ENCODE measurements around the gene CHN1.
A peak's percentile ranks its signal among the peaks of the same experiment; 100 is the strongest.

The CHN1 gene, protein sequence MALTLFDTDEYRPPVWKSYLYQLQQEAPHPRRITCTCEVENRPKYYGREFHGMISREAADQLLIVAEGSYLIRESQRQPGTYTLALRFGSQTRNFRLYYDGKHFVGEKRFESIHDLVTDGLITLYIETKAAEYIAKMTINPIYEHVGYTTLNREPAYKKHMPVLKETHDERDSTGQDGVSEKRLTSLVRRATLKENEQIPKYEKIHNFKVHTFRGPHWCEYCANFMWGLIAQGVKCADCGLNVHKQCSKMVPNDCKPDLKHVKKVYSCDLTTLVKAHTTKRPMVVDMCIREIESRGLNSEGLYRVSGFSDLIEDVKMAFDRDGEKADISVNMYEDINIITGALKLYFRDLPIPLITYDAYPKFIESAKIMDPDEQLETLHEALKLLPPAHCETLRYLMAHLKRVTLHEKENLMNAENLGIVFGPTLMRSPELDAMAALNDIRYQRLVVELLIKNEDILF

DNA sequence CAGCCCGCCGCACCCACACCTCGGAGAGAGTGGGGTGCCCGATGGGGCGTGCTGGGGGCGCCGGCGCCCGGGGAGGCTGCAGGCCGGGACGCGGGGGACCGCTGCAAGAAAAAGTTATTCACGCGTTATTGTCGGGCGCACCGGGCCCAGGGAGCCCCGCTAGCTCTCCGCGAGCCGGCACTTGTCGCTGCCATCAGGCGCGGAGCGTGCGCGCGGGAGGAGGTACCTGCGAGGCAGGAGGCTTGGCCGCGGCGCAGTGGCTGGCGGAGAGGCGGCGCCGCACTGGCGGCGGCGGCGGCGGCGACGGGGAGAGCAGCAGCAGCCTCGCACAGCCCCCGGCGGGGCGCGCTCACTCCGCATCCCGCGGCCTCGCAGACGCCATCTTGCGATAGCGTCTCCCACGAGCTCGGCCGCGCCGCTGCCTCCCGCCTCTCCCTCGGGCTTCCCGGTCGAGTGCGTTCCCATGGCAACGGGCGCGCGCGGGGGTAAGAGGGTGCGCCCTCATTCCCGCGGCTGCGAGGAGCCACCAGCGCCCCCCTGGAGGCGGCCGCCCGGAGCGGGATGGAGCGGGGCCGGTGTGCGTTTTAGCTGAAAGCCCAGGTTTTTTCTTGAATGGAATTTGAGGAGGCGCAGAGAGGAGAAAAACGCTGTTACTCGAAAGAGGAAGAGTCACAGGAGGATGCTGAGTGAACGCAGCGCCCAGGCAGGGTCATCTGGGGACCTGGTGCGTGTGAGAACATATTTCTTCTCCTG is at the start of gene CHN1:
Gene CHN1 (minus strand): TSS at position 402 of the 753 bp plus-strand sequence. CDS start 469 bp downstream, outside the sequence.
- DNase-seq (ENCODE audit: low read depth, low spot score), result peak; percentile 89

GRCh38 chr2:175054340-175054739 is 49.2 kb upstream of the CHN1 start:
- no peak for DNase-seq (ENCODE audit: low read depth, low spot score)

- no peak for DNase-seq (ENCODE audit: low read depth, low spot score)
Measured at GRCh38 chr2:175049661-175050060, 44.5 kb upstream of the CHN1 start.

- no peak for DNase-seq (ENCODE audit: low read depth, low spot score)
Measured at GRCh38 chr2:175048275-175048674, 43.1 kb upstream of the CHN1 start.

DNA sequence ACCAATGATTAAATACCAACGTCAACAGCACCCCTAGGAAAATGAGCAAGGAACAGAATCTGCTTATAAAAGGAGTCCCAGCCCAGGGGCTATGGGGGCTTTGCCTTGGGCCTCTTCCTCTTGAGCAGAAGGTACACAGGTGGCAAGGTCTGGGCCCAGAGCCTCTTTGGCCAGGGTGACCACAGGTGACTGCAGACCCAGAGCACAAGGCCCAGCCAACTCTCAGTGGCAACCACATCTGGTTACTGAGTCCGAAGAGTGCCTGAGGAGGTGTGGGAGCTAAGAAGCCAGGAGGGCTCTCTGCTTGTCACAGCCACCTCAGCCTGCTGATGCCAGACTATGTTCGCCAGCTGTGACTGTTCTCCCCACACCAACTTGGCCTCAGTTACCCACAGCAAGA is 34.3 kb upstream of the CHN1 start:
- no peak for DNase-seq (ENCODE audit: low read depth, low spot score)

- no peak for DNase-seq (ENCODE audit: low read depth, low spot score)
Measured at GRCh38 chr2:175039031-175039430, 33.9 kb upstream of the CHN1 start.

- DNase-seq (ENCODE audit: low read depth, low spot score), result no peak
Measured at GRCh38 chr2:175037941-175038340, 32.8 kb upstream of the CHN1 start.

GRCh38 chr2:175036582-175037018 is 31.4 kb upstream of the CHN1 start:
- DNase-seq (ENCODE audit: low read depth, low spot score), result peak; percentile 11

GRCh38 chr2:175035806-175036205 is 30.6 kb upstream of the CHN1 start:
- no peak for DNase-seq (ENCODE audit: low read depth, low spot score)

DNA sequence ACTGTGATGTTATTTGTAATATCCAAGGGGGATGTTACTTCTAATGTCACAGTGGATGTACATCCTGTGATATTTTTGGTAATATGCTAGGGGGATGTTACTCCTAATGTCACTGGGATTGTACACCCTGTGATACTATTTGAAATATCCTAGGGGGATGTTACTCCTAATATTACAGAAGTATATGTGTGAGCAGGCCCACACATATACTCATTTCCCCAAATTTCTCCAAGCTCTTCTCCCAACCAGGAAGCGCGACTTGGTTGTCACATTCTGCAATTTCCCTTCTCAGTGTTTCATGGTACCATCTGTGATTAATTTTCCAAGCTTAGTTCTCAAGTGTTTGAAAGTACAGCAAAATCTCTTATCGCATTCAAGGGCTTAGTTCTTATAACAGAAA is 29.5 kb upstream of the CHN1 start:
- DNase-seq (ENCODE audit: low read depth, low spot score), result no peak

- peak; percentile 69 for DNase-seq (ENCODE audit: low read depth, low spot score)
Measured at GRCh38 chr2:175030380-175031271, 25.4 kb upstream of the CHN1 start.

- no peak for DNase-seq (ENCODE audit: low read depth, low spot score)
Measured at GRCh38 chr2:175027755-175028154, 22.6 kb upstream of the CHN1 start.

- no peak for DNase-seq (ENCODE audit: low read depth, low spot score)
Measured at GRCh38 chr2:175026385-175026784, 21.2 kb upstream of the CHN1 start.

DNA sequence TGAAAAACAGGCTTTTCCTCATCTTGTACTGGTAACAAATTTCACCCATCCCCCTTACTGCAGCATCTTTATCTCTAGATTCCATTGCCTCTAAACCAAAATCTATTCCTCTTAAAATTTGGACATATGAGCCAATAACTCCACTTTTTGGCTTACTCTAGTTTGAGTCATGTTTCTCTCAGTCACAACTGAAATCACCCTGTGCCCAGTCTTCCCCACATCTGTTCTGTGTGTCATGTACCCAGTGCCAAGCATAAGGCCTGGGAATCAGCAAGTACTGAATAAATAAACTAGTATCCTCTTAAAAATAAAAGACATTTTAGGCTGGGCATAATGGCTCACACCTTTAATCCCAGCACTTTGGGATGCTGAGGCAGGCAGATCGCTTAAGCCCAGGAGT is 20.8 kb upstream of the CHN1 start:
- DNase-seq (ENCODE audit: low read depth, low spot score), result no peak

DNA sequence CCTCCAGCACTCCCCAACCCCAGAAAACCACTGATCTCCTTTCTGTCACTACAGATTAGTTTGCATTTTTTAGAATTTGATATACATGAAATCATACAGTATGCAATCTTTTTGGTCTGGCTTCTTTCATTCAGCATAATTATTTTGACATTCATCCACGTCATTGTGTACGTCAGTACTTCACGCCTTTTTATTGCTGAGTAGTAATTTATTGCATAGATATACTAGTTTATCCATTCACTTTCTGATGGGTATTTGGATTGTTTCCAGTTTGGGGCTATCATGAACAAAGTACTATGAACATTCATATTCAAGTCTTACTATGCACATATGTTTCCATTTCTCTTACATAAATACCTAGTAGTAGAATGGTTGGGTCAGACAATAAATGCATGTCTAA is 20.1 kb upstream of the CHN1 start:
- DNase-seq (ENCODE audit: low read depth, low spot score), result no peak

- no peak for DNase-seq (ENCODE audit: low read depth, low spot score)
Measured at GRCh38 chr2:175022923-175023322, 17.7 kb upstream of the CHN1 start.

GRCh38 chr2:175019566-175020327 is 14.6 kb upstream of the CHN1 start:
- no peak for DNase-seq (ENCODE audit: low read depth, low spot score)

- DNase-seq (ENCODE audit: low read depth, low spot score), result no peak
Measured at GRCh38 chr2:175017618-175018414, 12.6 kb upstream of the CHN1 start.

DNA sequence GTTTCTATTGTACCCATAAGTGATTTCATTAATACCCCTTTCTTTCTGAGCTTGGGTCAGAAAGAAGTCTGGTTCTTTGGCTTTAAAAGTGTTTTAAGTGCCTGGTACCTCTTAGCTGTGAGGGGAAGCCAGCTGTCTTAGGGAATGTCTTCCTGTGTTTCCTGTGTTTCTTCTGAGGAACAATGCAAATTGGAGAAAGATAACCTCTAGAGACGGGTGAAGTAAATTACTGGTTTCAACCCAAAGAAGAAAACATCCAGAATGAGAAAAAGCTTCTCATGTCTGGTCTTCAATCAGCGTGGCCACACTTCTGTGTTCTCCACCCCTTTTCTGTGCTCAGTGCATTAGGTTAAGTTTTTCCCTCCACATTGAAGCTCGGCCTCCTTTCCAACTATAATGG is 10.2 kb upstream of the CHN1 start:
- DNase-seq (ENCODE audit: low read depth, low spot score), result no peak

GRCh38 chr2:175012516-175012915 is 7.3 kb upstream of the CHN1 start:
- DNase-seq (ENCODE audit: low read depth, low spot score), result peak; percentile 37
